HG03135 (cell line): ENCODE results near the gene APOL6.

Experiments
- ATAC-seq: cut with Tn5 transposase; IDR thresholded peaks from one replicate; pipeline ENCODE4 v1.9.1; 2021; ENCODE audit warnings: mild to moderate bottlenecking, moderate library complexity; ENCODE audit not compliant: unreplicated experiment

APOL6 gene, protein sequence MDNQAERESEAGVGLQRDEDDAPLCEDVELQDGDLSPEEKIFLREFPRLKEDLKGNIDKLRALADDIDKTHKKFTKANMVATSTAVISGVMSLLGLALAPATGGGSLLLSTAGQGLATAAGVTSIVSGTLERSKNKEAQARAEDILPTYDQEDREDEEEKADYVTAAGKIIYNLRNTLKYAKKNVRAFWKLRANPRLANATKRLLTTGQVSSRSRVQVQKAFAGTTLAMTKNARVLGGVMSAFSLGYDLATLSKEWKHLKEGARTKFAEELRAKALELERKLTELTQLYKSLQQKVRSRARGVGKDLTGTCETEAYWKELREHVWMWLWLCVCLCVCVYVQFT

DNA sequence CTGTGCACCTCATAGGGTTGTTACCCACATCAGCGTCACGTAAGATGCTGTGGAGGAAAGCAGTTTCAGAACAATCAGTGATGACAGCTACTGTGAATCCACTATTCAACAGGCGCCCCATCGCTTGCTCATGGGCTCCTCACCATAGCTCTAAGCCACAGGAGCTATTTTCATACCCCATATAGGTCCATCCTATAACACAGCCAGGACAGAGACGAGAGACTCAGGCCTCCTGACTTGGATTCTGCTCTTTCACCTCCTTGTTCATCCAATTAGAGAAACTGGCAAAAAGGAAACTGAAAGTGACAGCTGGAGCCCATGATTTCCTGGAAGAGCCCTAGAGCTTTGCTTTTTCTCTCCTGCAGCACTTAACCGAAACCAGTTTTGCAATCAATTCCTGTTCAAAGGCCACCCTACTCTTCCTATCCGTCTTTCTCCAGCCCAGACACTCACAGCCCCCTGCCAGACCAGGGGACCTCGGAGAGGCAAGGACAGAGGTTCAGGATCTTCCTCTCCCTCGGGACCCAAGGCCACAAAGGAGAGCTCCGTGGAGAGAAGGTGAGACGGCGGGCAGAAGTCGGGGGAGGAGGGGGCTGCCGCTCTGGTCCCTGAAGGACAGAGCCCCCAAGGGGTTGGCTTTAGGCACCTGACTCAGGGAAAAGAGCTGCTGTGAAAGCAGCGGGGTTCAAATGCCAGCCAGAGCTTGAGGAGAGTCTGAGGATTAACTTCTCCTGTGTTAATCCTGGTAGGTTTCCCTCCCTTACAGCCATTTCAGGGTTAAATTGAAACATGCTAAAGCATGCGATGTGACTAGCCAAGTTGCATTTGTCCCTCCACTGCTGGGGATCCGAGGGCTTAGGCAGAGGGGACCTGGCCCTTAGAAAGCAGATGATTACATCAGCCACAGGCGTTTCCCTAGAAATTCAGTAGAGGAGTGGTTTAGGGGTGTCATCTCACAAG, at the start of gene APOL6:
Gene APOL6, plus strand, starts transcription at position 381 of the 960 bp plus-strand sequence. CDS start 7,980 bp downstream, outside the sequence.
- peak; percentile 51 for ATAC-seq

DNA sequence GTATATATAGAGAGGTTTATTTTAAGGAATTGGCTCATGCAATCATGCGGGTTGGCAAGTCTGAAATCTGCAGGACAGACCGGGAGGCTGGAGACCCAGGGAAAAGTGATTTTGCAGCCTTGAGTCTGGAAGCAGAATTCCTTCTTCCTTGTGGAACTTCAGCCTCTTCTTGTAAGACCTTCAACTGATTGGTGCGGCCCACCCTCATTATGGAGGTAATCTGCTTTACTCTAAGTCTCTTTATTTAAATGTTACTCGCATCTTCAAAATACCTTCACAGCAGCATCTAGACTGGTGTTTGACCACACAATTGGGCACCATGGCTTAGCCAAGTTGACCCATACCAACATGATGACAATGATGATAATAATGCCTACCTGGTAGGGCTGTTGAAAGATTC, 48.9 kb upstream of the APOL6 start:
- no peak for ATAC-seq

DNA sequence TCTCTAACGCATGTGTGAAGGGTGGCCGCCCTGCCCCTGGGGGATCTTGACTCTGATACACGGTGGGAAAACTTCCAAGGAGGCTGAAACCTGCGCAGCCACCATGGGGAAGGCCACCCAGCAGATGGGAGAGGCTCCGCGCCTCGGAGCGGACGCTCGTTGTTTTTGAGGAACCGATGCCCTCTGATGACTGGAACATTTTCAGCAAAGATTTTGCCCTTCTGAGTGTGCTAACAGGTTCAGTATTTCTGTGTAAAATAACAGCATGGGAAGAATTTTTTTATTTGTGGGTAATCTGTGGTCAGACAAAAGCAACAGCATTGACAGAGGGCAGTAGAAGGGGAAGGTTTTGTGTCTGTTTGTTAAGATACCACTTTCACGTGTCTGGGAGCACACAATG, 47.8 kb upstream of the APOL6 start:
- ATAC-seq = no peak

DNA sequence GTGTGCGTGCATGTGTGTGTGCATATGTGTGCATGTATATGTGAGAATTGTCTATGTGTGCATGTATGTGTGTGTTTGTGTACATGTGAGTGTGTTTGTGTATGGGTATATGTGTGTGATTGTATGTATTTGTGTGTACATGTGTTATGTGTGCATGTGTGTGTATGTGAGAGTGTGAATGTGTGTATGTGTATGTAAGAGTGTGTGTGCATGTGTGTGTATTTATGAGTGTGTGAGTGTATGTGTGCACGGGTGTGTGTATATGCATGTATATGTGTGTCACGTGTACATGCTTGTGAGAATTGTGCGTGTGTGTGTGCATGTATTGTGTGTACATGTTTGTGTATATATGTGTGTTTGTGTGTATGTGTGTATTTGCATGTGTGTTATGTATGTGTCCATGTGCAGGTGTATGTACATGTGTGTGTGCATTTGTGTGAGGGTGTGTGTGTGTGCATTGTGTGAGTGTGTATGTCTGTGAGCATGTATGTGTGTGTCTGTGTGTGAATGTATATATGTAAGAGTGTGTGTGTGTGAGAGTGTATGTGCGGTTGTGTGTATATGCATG, 47.1 kb upstream of the APOL6 start:
- ATAC-seq = no peak

DNA sequence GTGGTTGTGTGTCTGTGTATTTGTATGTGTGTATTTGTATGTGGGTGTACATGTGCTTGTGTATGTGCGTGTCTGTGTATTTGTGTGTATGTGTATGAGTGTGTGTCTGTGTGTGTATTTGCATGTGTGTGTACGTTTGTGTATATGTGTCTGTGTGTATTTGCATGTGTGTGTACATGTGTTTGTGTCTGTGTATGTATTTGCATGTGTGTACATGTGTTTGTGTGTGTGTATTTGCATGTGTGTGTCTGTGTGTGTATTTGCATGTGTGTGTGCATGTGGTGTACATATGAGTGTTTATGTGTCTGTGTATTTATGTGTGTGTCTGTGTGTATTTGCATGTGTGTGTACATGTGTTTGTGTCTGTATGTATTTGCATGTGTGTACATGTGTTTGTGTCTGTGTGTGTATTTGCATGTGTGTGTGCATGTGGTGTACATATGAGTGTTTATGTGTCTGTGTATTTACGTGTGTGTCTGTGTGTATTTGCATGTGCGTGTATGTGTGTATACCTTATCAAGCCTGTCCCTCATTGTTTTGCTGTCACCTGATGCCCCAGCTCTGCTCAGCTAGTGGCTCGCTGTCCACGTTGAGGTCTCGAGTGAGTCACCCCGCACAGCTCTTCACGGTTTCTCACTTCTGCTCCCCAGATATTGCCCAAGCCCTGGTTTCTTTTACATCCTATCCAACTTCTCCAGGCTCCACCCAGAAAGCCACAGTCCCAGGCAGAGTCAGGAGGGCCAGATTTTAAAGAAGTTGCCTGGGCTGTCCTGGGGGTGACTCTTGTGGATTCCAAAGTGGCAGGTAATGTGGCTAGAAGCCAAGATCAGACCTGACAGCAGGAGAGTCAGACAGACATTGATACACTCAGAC, 46.3 kb upstream of the APOL6 start:
- ATAC-seq = no peak

DNA sequence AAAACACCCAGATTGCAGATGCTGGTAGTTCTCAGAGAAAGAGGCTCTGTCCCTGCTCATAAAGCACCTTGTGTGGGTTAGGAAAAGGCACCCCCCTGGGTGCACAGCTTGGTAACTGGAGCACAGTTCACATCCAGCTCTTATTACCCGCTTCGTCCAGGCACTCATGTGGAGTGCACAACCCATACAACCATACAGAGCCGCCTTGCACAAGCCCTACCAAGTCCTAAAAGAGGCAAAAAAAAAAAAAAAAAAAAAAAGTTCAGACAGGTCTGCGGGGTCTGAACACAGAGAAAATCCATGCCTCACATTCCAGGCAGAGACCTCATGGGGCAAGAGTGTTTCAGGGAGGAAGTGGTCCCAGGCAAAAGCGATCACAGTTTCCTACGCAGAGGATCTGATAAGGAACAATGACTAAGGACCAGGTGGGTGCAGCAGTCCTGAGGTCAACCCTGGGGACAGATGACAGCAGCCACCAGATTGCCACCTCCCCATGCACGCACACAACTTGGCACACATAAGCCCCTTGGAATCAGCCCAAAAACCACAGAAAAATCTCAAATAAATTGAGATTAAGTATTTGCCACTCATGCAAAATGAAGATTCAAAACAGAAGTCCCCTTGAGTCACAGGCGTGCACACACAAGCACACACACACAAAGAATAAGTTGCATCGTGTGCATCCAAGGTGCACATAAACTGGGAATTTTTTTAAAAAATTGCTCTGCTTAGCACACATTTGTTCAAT, 43.5 kb upstream of the APOL6 start:
- ATAC-seq = no peak

DNA sequence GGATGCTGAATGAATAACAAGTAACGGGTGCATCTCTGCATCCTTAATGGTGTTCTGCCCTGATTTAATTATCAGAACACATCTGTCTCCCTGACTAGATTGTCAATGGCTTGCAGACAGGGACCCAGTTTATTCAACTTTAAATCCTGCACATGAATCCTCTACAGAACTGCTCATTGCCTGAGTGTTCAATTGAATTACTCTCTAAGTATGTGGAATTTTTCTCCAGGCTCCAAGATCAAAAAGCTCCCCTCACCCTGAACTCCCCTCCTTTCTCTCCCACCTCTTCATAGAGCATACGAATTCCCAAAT, 42.9 kb upstream of the APOL6 start:
- no peak for ATAC-seq

DNA sequence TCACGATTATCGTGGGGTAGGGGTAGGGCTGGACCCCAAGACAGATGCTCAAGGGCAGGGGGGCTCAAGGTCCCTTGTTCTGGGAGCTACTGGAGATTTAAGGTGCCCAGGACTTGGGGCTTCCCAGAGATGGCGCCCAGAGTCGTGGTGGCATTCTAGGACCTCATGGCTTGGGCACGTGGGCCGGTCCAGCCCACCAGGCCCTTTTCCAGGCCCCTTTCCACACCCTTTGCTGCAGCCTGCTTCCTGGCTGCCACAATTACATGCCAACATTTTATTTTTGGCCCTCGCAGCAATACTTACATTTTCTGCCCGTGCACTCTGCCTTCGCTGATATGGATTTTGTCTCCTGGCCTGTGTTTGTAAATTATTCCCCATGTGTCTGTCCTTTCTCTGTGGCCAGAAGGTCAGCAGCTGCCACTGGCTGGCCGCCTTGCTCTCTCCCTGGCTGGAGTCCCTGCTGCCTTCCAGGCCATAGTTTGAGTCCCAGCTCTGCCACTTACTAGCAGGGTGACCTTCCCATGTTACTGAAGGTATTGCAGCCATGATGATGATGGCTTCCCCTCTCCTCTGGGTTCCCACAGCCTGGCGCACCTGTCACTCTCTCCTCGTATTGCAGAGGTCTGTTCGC, 42.3 kb upstream of the APOL6 start:
- ATAC-seq = no peak

DNA sequence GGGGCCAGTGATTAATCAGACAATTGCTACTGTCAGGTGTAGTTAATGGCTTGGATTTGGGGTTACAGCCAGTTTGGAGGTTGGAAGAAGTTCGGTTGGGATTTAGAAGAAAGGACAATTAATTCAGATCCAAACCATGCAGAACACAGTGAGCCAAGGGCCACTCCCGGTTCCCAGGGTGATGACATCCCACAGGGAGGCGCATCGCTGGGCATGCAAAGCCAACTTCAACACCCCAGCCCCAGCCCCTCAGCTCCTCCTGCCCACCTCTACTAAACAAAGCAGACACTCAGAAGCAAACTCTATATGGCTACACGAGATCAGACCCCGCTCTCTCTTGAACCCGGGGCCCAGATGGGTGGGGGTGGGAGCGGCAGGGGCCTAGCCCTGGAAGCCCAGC, 41.3 kb upstream of the APOL6 start:
- ATAC-seq = no peak

DNA sequence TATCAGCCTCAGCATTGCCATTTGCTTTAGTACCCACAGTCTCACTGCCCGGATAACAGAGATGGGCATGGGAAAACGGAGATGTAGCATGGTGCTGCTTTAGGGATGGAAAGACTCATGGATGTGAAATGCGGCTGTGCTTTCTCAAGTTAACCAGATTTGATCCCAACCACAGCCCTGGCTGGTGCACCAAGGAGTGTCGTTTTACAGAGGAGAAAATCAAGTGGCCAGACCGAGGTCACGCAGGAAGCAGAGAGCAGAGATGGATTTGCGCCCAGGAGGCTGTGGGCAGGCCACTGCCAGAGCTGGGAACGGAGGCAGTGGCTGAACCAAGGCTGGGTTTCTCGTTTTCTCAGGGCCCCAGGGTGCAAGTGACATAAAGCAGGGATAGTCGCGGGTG, 40.2 kb upstream of the APOL6 start:
- ATAC-seq = no peak

DNA sequence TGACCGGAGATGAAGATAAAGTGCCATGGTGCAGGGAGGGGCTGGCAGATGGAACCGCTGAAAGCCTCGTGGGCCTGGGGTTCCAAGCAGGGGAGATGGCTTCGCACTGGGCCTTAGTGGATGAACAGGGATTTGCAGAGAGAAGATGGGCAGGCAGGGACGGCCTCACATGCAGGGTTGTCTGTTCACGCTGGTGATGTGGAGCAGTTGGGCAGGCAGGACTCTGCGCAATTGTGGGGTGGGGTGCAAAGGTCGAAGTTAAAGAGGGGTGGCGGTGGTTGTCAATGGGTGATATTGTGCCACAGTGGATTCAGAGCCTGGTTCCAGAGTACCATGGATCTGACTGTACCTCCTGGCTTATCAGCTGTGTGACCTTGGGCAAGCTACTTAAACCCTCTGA, 39.0 kb upstream of the APOL6 start:
- no peak for ATAC-seq

DNA sequence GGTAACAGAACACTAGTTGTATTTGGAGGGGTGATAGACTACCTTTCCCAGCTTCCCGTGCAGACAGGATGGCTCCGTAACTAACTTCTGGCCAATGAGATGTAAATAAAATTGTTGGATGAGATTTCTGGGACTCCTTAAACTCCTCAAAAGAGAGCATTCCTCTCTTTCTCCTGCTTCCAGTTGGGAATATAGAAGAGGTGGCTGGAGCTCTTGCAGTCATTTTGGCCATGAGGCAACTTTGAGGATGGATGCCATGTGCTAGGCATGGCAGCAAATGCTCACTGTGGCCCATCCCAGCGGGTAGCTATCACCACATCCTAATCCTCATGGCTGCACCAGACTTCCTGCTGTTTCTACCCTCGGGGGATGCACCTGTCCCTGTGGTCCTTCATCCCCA, 38.5 kb upstream of the APOL6 start:
- ATAC-seq = no peak

DNA sequence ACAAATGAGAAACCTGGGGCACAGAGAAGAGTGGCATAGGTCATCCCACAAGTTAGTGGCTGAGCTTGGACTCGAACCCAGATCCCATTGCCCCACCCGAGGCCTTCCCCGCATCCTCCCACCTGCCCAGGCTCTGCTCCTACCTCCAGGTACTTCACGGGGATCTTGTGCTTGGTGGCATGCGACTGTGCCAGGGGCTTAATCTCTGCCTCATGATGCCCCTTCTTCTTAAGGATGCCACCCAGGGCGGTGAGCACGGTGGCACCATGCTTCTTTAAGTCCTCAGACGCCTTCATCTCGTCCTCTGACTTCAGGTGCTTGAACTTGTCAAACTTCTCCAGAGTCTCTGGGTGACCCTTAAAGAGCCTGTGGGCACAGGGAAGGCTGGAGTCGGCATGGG, 37.5 kb upstream of the APOL6 start:
- ATAC-seq = no peak

DNA sequence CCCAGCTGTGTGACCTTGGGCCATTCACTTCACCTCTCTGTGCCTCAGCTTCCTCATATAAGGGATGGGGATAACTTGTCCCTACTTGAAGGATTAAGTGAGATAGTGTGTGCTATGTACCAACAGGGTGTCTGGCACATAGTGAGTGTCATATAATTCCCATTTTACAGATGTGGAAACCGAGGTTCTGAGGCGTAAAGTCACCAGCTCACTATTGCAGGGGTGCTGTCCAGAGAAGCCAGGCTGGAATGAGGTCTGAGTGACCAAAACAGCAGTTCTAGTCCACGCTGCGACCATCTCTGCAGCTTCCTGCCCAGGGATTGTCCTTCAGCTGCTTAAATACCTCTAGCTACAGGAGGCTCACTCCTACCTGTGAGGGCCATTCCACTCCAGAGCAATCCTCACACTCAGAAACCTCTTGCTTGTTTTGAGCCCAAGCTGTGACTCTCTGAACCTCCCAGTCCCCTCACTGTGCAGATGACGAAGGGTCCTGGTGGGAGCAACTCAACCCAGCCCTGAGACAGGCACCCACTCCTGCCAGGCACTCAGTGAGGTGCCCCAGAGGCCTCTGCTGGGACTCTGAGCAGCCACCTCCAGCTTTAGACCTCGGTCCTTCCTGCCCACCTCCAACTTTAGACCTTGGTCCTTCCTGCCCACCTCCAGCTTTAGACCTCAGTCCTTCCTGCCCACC, 36.9 kb upstream of the APOL6 start:
- no peak for ATAC-seq

DNA sequence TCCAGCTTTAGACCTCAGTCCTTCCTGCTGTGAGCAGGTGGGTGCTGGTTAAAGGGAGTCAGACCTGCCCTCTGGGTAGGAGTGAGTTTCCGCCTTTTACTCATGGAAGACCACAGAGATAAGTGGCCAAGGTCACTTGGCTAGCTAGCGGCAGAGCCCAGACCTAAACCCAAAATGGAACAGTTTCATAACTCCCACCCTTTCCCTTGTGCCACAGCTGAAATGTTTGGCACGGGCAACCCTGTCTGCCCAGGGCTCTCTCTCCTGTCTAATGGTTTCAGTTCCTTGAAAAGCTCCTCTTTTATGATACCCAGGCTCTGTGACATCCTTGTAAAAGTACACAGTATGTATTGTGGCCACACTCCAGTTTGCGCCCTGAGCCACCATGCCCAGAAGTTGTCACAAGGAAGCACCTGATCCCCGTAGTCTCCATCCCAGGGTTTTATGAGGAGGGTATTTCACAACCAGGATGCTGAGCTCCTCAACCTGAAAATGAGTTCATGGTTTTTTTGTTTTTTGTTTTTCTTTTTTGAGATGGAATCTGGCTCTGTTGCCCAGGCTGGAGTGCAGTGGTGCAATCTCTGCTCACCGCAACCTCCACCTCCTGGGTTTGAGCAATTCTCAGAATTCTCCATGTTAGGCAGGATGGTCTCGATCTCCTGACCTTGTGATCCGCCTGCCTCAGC, 36.2 kb upstream of the APOL6 start:
- ATAC-seq = no peak

DNA sequence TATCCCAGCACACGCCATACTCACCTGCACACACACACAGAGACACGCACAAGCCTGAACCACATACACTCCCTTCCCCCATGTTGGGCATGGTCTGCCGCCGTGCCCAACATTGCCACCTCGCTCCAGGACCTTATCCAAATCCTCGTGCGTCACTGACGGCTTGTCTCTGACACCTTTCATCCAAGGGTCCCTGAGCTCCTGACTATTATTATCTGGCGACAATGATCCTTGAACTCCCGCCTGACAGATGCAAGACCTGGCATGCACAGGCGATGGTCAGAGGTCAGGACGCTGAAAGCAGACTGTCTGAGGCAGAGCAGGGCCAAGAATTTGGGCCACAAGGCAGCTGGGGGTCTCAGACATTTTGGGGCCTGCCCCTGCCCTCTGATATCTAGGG, 35.3 kb upstream of the APOL6 start:
- no peak for ATAC-seq

DNA sequence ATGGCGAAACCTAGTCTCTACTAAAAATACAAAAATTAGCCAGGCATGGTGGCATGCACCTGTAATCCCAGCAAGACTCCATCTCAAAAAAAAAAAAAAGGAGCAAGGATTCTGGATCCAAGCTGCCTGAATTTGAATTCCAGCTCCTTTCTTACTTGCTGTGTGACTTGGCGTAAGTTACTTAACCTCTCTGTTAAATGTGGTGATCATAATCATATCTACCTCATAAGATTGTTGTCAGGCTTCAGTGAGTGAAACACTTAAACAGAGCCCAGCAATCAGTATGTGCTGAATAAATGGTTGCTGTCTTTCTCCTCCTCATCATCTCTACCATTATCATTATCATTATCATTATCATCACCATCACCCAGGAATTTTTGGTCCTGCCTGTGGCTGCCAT, 33.8 kb upstream of the APOL6 start:
- ATAC-seq = no peak

DNA sequence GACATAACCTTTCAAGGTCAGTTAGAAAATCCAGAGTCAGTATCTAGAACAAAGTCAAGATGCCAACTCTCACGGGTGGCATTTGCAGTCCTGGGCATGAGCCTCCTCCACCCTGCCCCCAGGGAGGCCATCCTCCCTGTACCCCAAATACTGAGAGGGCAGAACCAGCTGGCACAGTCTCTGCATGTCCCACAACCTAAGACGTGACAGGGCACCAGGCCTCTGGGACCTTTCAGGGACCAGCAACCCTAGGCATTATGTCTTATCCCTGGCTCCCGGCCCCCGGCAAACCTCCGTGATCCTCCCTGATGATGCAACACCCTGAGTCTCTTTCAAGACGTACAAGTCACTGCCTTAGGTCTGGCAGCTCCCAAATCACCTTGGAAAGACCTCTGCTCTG, 33.1 kb upstream of the APOL6 start:
- ATAC-seq = no peak

DNA sequence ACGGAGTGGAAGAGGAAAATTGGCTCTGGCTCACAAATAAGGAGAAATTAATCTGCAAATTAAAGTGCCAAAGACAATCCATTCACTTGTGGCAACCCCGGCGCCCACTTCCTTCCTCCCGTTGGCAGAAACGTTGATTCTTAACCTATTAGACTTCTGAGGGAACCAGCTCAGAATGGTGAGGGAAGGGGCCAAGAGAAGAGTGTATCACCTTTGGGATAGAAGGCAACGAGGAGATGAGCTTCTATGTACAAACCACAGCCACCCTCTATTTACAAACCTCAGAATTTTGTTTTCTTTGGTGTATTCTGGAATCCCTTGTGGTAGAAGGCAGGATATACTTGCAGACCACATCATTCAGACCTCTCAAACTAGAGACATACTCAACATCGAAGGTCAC, 32.2 kb upstream of the APOL6 start:
- ATAC-seq = no peak
